Measurements from ENCODE around the gene IDI2.

DNA sequence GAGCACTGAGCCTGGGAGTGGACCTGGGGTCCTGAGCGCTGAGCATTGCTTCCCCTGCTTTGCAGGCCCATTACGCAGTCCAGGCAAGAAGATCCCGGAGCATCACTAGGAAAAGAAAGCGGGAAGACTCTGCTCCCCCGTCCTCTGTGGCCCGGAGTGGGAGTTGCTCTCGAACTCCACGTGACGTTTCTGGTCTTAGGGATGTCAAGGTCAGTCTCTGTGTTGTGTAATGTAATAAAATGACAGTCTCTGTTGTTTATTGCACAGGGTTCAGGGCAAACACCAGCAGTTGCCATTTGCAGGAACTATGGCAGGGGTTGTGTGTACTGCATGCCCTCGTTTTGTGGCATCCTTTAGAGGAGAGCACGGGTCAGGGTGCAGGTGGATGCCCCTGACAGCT is 10.0 kb downstream of the IDI2 start:
- TF ChIP-seq, protein P1, sequence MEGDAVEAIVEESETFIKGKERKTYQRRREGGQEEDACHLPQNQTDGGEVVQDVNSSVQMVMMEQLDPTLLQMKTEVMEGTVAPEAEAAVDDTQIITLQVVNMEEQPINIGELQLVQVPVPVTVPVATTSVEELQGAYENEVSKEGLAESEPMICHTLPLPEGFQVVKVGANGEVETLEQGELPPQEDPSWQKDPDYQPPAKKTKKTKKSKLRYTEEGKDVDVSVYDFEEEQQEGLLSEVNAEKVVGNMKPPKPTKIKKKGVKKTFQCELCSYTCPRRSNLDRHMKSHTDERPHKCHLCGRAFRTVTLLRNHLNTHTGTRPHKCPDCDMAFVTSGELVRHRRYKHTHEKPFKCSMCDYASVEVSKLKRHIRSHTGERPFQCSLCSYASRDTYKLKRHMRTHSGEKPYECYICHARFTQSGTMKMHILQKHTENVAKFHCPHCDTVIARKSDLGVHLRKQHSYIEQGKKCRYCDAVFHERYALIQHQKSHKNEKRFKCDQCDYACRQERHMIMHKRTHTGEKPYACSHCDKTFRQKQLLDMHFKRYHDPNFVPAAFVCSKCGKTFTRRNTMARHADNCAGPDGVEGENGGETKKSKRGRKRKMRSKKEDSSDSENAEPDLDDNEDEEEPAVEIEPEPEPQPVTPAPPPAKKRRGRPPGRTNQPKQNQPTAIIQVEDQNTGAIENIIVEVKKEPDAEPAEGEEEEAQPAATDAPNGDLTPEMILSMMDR (IDR thresholded peaks at IDR 0.05; ENCODE audit: borderline replicate concordance, extremely low read depth, low read length, poor library complexity, severe bottlenecking), result no peak
- no peak for TF ChIP-seq EZH2 (IDR thresholded peaks at IDR 0.05; ENCODE audit: borderline replicate concordance, low read depth, low read length, severe bottlenecking)

Measured in DND-41 (cell line).